GM18511 (cell line): ENCODE data around the gene IFITM10.
"Not testable (repeated sequence)": the region's sequence is repeated elsewhere in the genome, so short reads cannot be mapped to it uniquely, and the experiment has no call there.

ENCODE experiments used
- ATAC-seq: cut with Tn5 transposase; IDR thresholded peaks from one replicate; pipeline ENCODE4 v1.9.1; 2021; ENCODE audit warnings: mild to moderate bottlenecking, moderate library complexity; ENCODE audit not compliant: unreplicated experiment

IFITM10 gene

DNA sequence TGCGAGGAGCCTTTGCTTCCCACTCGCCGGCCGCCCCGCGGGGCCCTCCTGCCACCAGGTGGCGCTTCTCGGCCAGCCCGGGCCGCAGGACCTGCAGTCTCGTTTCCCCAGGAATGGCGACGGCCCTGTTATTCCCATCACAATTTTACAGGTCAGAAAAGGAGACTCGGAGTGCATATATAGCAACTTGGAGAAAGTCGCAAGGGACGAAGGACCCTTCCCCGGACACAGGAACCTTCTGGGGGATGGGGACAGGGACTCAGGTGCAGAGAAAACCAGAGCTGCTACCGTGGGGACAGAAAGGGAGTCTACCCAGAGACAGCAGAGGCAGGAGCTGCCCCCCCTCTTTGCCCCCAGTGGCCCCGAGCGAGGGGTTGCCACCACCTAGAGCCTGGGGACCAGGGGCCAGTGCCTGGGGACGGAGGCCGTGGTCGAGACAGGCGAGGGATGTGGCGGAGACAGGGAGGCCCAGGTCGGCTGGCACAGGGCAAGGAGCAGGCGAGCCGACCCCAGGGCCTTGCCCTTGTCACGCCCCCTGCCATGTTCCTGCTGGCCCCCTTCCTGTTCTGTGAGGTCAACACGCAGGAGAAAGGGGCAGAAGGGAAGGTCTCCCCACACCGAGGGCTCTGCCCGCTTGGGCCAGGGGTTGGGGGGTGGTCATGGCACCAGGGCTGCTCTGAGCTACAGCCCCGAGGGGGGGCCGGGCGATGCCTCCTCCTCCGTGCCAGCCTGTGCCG is 56.9 kb downstream of the IFITM10 start:
- no peak for ATAC-seq

DNA sequence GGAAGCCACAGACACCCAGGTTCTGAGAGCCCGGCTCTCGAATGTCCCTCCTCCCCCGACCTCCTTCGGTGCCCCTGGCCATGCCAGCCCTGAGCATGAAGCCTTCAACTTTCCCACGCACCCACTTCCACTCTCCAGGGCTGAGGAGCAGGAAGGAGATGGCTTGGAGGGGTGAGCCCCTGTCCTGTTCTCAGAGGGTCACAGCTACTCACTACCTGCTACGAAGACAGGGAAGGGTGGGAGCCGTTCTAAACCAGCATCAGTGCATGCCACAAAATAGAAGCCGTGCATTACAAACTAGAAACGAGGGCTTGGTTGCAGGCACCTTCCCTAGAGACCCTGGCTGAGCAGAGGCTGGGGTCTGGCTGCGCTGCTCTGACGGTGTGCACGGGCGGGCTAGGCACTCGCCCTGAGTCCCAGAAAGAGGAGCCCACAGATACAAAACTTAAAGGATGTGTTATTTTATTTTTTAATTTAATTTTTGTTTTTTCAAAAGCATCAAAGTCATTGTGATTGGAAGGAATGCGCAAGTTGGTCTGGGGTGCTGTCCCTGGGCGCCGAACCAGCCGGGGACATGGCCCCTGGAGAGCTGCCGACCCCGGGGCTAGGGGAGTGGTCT is 57.6 kb downstream of the IFITM10 start:
- no peak for ATAC-seq

DNA sequence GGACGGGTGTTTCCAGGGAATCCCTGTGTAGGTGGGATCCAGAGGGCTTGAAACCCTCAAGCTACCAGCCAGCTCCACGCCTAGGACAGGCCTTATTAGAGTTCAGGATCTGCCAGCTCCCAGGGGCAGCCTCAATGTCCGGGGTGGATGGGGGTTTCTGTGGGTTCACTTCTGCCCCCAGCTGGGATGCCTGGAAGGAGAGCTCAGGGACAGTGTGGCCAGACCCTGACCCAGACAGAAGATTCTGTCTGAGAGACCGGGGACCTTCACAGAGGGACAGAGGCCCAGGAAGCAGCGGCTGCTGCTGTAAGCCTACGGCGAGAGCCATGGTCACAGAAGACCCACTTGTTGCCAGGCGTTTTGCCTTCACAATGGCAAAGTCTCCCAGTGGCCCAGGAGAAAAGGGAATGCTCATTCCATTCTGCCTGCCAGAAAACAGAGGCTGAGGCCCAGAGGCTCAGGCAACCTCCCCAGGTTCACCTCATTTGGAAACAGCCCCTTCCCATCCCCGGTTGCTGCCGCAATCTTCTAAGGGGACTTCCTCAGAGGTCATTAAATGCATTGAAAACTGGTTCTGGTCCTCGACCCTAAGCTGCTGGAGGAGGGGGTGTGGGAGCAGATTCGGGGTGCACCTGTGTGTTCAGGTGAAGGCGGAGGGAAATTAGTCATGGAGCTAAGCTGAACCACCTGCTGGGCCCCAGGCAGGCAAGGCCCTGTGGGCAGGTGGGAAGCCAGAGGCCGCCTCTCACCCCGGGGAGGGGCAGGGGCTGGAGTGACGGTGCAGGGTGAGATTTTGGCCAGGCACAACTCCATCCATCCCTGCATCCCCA is 58.3 kb downstream of the IFITM10 start:
- ATAC-seq, result no peak

DNA sequence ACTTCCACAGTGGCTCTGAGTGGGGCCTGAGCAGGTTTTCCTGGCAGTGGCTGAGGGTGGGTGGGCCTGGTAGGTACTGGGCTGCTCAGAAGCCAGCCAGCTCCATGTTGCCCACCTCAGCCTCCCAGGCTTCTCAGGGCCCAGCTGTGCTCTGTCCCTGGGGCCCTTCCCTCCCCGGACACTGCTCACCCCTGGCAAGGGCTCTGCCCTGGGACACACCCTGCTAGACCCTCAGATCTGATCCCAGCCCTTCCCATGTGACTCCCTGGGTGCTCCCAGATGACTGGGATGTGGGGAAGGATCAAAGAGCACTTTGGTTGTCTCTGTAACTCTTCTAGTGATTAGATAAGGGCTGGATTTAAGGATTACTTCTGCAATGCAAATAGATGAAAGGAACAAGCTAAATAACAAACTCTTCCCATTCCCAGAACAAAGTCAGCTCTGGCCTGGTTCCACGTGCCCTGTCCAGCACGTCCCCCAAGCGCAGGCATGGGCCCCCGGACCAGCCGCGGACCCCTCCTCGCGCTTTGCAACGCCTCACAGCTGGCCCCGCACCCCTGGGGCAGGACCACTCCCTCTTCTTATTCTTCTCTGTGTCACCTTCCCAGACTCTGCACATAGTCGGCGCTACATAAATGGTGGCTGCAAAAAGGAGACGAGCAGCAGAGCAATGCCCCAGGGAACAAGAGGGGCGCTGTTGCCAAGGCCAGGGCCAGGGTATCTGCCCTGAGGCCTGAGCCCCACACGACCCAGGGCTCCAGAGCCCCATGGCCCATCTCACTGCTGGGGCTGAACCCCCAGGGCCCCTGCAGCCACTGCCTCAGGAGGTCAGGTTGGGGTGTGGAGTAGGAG is 59.1 kb downstream of the IFITM10 start:
- no peak for ATAC-seq

DNA sequence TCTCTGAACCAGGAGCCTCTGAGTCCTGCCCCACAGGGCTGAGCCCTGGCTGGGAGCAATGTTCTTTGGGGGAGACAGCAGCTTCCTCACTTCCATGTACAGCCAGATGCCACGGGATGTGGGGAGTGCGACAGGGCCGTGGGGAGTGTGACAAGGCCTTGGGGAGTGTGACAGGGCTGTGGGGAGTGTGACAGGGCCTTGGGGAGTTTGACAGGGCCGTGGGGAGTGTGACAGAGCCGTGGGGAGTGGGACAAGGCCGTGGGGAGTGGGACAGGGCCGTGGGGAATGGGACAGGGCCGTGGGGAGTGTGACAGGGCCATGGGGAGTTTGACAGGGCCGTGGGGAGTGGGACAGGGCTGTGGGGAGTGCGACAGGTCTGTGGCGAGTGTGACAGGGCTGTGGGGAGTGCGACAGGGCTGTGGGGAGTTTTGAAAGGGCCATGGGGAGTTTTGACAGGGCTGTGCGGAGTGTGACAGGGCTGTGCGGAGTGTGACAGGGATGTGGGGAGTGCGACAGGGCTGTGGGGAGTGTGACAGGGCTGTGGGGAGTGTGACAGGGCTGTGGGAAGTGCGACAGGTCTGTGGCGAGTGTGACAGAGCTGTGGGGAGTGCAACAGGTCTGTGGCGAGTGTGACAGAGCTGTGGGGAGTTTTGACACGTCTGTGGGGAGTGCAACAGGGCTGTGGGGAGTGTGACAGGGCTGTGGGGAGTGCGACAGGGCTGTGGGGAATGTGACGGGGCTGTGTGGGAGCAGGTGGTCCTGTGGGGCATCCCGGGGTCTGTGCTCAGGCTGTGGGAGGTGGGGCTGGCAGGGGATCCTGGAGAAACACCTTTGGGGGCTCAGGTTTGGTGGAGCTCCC is 60.0 kb downstream of the IFITM10 start:
- ATAC-seq, result no peak

DNA sequence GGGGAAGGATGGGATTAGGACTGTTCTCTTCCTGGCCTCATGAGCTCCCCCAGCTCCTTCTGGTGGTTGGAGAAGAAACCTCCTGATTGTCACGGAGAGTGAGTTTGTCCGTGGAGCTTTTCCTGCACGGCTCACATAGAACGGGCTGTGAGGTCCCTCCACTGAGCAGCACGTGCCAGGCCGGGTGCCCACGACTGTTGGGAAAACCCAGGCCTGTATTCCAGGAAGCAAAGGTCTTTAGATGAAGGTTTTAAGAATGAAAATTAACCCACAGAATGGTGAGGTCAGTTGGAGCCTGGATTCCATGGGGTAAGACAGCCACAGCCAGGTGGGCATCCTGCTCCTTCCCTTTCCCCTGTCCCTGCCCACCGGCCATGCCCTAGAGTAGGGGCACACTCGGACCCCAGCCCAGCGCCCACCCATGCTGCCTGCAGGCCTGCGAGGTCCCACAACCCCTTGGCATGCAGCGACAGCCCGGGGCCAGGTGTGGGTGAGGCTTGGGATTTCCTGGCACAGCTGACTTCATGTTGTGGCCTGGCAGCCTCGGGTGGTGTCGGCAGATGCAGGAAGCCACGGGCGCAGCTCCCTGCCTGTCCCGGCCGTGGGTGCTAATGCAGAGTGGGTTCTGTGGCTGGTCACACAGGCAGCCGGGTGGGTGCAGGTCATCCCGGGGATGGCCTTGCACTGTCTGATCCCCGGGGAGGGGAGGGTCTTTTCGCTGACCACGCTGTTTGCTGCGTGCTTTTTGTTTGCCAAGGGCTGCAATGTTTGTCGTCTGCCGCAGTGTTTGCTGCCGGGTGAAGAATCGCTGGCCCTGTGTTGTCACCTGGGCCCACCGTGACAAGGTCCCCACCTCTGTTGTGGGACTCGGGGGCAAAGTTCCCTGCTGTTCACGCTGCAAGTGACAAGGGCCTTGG is 60.9 kb downstream of the IFITM10 start:
- not testable (repeated sequence) for ATAC-seq

GRCh38 chr11:1688336-1688947 is 62.0 kb downstream of the IFITM10 start:
- not testable (repeated sequence) for ATAC-seq

DNA sequence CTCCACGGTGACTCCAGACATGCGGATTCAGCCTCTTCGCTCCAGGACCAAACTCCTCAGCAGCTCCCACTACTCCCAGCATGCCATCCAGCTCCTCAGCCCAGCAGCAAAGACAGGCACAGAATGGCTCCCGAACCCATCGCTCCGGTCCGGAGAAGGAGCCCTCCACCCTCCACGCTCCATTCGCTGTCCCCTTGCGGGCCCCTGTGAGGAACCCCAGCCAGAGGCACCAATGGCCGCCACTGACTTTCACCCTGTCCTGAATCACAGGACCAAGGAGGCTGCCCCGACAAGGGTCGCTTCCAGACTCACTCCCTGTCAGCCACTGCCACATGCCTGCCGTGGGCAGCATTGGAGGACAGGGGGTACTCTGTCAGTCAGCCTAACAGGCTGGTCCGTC is 64.2 kb downstream of the IFITM10 start:
- ATAC-seq, result not testable (repeated sequence)

DNA sequence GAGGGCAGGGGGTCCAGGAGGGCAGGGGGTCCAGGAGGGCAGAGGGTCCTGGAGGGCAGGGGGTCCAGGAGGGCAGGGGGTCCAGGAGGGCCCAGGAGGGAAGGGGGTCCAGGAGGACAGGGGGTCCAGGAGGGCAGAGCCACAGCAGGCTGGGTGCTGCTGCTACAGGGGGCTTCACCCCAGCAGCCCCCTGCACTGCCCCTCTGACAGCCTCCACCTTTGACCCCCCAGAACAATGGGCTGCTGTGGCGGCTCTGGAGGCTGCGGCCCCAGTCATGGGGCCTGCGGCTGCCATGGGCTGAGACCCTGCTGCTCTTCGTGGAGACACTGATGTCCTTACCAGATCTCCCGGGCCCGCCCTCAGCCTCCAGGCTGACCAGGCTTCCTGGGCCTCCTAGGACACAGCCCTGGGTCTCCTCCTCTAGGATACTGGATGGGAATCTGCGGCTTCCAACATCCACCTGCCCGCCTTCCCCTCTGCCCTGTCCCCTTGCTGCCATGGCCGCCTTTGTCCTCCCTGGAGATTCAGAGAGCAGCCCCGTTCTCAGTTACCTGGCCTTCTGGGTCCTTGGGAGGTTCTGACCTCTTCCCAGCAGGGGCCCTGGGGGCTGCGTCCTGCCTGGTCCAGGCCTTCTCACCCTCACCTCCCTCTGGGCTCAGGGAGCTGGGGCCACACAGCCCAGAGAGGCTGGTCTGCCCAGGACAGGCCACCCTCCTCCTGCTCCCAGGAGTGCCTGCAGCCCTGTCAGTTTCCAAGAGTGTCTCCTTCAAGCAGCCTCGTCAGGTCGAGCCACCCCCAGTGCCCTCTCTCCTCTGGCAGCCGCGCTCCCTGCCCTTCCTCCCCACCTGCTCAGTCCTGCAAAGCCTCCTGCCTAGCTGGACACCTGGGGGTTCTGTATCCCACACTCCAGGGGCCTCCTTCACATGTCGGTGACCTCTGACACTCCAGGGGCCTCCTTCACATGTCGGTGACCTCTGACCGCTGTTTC is 65.2 kb downstream of the IFITM10 start:
- ATAC-seq, result not testable (repeated sequence)

DNA sequence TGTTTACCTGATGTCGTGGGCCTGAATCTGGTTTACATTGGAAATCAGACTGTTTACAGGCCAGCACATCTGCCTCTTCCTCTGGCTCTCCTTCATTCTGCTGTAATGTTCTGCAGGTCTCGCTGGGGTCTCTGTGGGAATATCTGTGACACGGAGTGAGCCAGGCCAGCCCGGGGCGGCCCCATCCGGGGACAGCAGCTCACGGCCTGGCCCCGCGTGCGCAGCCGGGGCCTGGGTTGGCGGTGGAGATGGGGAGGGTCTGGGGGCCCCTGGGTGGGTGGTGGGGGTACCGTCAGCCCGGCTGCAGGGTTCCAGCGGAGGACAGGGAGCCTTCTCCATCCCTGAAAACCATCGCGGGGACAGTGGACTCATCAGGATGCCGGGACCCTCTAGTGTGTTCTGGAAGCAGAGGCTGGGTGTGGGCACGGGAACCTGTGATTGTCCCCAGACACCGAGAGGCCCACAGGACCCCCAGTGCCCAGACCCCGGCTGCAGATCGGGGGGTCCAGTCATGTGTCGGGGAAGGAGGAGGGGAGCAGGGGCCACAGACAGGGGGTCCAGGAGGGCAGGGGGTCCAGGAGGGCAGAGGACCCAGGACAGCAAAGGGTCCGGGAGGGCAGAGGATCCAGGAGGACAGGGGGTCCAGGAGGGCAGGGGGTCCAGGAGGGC is 66.4 kb downstream of the IFITM10 start:
- ATAC-seq, result not testable (repeated sequence)

- not testable (repeated sequence) for ATAC-seq
Observed at GRCh38 chr11:1683216-1683615, 67.2 kb downstream of the IFITM10 start.
